HepG2 (cell line): Measurements from ENCODE around the gene LRRC3C. TPM values are rescaled to one million over a fixed set of nuclear protein-coding genes. Genes with fewer than 3 reads are reported as not detected.

Experiments
- GTF3A ChIP-seq: sonication (generic); formaldehyde crosslinking; conservative IDR thresholded peaks from 2 replicates; pipeline ENCODE4 v1.4.0; 2020; ENCODE audit warnings: mild to moderate bottlenecking, missing genetic modification reagents
- HOXD1 ChIP-seq: sonication (generic); formaldehyde crosslinking; IDR thresholded peaks from 2 replicates; pipeline ENCODE4 v1.5.0; 2020; ENCODE audit warnings: missing genetic modification reagents
- MXD4 ChIP-seq: IDR thresholded peaks from 2 replicates; pipeline ENCODE4 v1.6.1; 2016; ENCODE audit warnings: mild to moderate bottlenecking, missing biosample characterization, missing genetic modification reagents
- NFE2 ChIP-seq: sonication (generic); formaldehyde crosslinking; IDR thresholded peaks from 2 replicates; pipeline ENCODE4 v1.4.0; 2020; ENCODE audit warnings: missing genetic modification reagents
- RAD21 ChIP-seq: fragments of 450-650 bp; formaldehyde crosslinking; IDR thresholded peaks from 2 replicates; pipeline ENCODE4 v1.5.0; 2020; ENCODE audit warnings: mild to moderate bottlenecking
- RAD51 ChIP-seq: fragments of 450-650 bp; IDR thresholded peaks from 2 replicates; pipeline ENCODE4 v1.6.1; 2016; ENCODE audit warnings: borderline replicate concordance
- RARG ChIP-seq: sonication (generic); formaldehyde crosslinking; IDR thresholded peaks from 2 replicates; pipeline ENCODE4 v1.4.0; 2020; ENCODE audit warnings: low read depth, mild to moderate bottlenecking, missing genetic modification reagents
- ZBTB21 ChIP-seq: sonication (generic); formaldehyde crosslinking; IDR thresholded peaks from 2 replicates; pipeline ENCODE4 v1.4.0; 2020; ENCODE audit warnings: missing genetic modification reagents
- ZNF354B ChIP-seq: sonication (generic); formaldehyde crosslinking; IDR thresholded peaks from 2 replicates; pipeline ENCODE4 v1.8.0; 2022; ENCODE audit warnings: mild to moderate bottlenecking, missing genetic modification reagents
- polyA plus RNA-seq, 8 experiments: library from polyadenylated mRNA; depleted of rRNA in 3 of 8; stranded (reverse) in 7 of 8; unstranded in 1 of 8; fragments of >200 nt; fragmentation: Illumina TruSeq in 4 of 8; extraction: Trizol in 4 of 8; gene quantifications; 2 replicates each; pipeline versions ENCODE4 v1.2.1 to v1.2.3, GENCODE V29; 2011 to 2016; ENCODE audit warnings: low read depth in 4 of 8, missing spikeins in 1 of 8, mixed read lengths in 1 of 8; ENCODE audit not compliant: insufficient read depth in 1 of 8
- total RNA-seq, 5 experiments: library from RNA; depleted of rRNA; stranded (reverse); fragments of >200 nt; fragmentation: Illumina TruSeq; extraction: Trizol; gene quantifications; 2 replicates each; pipeline ENCODE4 v1.2.3, GENCODE V29; 2016; ENCODE audit warnings: low read depth in 1 of 5
- TF ChIP-seq, protein P1 (sequence below): sonication (generic); formaldehyde crosslinking; conservative IDR thresholded peaks from 2 replicates; pipeline ENCODE4 v1.4.0; 2020; ENCODE audit warnings: missing genetic modification reagents
- TF ChIP-seq, protein P2 (sequence below): sonication (generic); formaldehyde crosslinking; IDR thresholded peaks from 2 replicates; pipeline ENCODE4 v1.9.0; 2022; ENCODE audit warnings: missing genetic modification reagents, mild to moderate bottlenecking, borderline replicate concordance
- TF ChIP-seq, protein P3 (sequence below): sonication (generic); formaldehyde crosslinking; IDR thresholded peaks from 2 replicates; pipeline ENCODE4 v1.4.0; 2020; ENCODE audit warnings: missing genetic modification reagents
- TF ChIP-seq, protein P4 (sequence below): sonication (generic); formaldehyde crosslinking; conservative IDR thresholded peaks from 2 replicates; pipeline ENCODE4 v1.5.0; 2020; ENCODE audit warnings: missing genetic modification reagents
- TF ChIP-seq, protein P5 (sequence below): sonication (generic); formaldehyde crosslinking; IDR thresholded peaks from 2 replicates; pipeline ENCODE4 v1.9.0; 2021; ENCODE audit warnings: missing genetic modification reagents, borderline replicate concordance
- TF ChIP-seq, protein P6 (sequence below): sonication (generic); formaldehyde crosslinking; IDR thresholded peaks from 2 replicates; pipeline ENCODE4 v1.4.0; 2020; ENCODE audit warnings: mild to moderate bottlenecking, low read depth, missing genetic modification reagents
- TF ChIP-seq, protein P7 (sequence below): sonication (generic); formaldehyde crosslinking; IDR thresholded peaks from 2 replicates; pipeline ENCODE4 v1.8.0; 2022; ENCODE audit warnings: mild to moderate bottlenecking, missing genetic modification reagents, moderate library complexity

LRRC3C gene
- total and polyA plus RNA-seq, 2 of the 13 experiments (the other 11 are each of a cell fraction or from before 2014, with no cell fraction given) = 0.17 TPM; not detected in 1

DNA sequence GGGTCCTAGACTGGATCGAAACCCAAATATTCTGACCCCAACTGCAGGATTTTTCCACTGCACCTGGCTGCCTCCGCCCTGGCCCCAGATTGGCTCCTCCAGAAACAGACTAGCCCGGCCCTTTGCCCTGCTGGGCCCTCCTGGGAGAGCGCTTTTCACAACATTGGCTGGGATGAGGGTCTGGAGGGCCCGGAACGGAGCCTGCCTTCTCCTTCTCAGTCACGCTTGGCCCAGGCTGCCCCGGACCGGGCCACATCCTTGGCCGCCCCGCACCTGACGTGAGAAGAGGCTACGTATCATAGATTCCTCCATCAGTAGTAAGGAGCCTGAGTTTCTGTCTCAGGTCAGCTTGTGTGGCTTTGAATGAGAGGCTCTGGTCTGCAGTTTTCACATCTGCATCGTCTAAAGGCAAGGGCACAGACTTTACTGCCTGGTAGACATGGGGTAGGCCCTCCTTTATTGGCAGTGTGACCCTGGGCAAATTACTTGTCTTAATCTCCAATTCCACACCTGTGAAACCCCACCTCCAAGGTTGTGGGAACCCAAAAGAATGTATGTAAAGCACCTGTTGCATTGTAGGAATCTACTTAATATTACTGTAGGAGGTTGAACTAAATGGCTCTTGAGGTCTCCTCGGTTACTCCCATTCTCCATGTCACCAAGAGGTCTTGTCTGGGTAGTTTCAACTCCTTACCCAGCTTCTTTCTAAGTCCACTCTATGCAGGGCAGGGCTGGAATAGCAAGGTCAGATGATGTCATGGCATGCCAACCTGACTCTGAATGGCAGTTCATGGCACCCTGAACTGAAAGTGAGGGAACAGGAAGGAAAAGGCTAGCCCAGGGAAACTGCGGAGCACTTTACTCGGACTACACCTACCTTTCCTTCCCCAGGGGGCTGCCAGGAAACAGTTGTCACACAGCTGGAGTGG lies 661 bp downstream of the LRRC3C start (continued):
- TF ChIP-seq, protein P1, sequence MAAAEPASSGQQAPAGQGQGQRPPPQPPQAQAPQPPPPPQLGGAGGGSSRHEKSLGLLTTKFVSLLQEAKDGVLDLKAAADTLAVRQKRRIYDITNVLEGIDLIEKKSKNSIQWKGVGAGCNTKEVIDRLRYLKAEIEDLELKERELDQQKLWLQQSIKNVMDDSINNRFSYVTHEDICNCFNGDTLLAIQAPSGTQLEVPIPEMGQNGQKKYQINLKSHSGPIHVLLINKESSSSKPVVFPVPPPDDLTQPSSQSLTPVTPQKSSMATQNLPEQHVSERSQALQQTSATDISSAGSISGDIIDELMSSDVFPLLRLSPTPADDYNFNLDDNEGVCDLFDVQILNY = no peak
- TF ChIP-seq NFE2 (CRISPR knock-in tag) = no peak
- TF ChIP-seq, protein P2, sequence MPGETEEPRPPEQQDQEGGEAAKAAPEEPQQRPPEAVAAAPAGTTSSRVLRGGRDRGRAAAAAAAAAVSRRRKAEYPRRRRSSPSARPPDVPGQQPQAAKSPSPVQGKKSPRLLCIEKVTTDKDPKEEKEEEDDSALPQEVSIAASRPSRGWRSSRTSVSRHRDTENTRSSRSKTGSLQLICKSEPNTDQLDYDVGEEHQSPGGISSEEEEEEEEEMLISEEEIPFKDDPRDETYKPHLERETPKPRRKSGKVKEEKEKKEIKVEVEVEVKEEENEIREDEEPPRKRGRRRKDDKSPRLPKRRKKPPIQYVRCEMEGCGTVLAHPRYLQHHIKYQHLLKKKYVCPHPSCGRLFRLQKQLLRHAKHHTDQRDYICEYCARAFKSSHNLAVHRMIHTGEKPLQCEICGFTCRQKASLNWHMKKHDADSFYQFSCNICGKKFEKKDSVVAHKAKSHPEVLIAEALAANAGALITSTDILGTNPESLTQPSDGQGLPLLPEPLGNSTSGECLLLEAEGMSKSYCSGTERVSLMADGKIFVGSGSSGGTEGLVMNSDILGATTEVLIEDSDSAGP (CRISPR knock-in tag) = peak; percentile 77; the same call in 1 of the 2 replicates
- TF ChIP-seq, protein P3, sequence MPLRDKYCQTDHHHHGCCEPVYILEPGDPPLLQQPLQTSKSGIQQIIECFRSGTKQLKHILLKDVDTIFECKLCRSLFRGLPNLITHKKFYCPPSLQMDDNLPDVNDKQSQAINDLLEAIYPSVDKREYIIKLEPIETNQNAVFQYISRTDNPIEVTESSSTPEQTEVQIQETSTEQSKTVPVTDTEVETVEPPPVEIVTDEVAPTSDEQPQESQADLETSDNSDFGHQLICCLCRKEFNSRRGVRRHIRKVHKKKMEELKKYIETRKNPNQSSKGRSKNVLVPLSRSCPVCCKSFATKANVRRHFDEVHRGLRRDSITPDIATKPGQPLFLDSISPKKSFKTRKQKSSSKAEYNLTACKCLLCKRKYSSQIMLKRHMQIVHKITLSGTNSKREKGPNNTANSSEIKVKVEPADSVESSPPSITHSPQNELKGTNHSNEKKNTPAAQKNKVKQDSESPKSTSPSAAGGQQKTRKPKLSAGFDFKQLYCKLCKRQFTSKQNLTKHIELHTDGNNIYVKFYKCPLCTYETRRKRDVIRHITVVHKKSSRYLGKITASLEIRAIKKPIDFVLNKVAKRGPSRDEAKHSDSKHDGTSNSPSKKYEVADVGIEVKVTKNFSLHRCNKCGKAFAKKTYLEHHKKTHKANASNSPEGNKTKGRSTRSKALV (CRISPR knock-in tag) = no peak; the same call in 1 of the 2 replicates
- TF ChIP-seq RAD51 = no peak
- TF ChIP-seq RARG (CRISPR knock-in tag) = no peak
- no peak for TF ChIP-seq RAD21 (CRISPR knock-in tag)
- TF ChIP-seq, protein P4, sequence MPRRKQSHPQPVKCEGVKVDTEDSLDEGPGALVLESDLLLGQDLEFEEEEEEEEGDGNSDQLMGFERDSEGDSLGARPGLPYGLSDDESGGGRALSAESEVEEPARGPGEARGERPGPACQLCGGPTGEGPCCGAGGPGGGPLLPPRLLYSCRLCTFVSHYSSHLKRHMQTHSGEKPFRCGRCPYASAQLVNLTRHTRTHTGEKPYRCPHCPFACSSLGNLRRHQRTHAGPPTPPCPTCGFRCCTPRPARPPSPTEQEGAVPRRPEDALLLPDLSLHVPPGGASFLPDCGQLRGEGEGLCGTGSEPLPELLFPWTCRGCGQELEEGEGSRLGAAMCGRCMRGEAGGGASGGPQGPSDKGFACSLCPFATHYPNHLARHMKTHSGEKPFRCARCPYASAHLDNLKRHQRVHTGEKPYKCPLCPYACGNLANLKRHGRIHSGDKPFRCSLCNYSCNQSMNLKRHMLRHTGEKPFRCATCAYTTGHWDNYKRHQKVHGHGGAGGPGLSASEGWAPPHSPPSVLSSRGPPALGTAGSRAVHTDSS (CRISPR knock-in tag) = no peak
- no peak for TF ChIP-seq MXD4 (CRISPR knock-in tag)
- TF ChIP-seq, protein P5, sequence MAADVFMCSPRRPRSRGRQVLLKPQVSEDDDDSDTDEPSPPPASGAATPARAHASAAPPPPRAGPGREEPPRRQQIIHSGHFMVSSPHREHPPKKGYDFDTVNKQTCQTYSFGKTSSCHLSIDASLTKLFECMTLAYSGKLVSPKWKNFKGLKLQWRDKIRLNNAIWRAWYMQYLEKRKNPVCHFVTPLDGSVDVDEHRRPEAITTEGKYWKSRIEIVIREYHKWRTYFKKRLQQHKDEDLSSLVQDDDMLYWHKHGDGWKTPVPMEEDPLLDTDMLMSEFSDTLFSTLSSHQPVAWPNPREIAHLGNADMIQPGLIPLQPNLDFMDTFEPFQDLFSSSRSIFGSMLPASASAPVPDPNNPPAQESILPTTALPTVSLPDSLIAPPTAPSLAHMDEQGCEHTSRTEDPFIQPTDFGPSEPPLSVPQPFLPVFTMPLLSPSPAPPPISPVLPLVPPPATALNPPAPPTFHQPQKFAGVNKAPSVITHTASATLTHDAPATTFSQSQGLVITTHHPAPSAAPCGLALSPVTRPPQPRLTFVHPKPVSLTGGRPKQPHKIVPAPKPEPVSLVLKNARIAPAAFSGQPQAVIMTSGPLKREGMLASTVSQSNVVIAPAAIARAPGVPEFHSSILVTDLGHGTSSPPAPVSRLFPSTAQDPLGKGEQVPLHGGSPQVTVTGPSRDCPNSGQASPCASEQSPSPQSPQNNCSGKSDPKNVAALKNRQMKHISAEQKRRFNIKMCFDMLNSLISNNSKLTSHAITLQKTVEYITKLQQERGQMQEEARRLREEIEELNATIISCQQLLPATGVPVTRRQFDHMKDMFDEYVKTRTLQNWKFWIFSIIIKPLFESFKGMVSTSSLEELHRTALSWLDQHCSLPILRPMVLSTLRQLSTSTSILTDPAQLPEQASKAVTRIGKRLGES (CRISPR knock-in tag) = no peak
- TF ChIP-seq GTF3A = no peak
- TF ChIP-seq, protein P6, sequence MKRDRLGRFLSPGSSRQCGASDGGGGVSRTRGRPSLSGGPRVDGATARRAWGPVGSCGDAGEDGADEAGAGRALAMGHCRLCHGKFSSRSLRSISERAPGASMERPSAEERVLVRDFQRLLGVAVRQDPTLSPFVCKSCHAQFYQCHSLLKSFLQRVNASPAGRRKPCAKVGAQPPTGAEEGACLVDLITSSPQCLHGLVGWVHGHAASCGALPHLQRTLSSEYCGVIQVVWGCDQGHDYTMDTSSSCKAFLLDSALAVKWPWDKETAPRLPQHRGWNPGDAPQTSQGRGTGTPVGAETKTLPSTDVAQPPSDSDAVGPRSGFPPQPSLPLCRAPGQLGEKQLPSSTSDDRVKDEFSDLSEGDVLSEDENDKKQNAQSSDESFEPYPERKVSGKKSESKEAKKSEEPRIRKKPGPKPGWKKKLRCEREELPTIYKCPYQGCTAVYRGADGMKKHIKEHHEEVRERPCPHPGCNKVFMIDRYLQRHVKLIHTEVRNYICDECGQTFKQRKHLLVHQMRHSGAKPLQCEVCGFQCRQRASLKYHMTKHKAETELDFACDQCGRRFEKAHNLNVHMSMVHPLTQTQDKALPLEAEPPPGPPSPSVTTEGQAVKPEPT = no peak
- no peak for TF ChIP-seq ZNF354B (CRISPR knock-in tag)
- TF ChIP-seq, protein P7, sequence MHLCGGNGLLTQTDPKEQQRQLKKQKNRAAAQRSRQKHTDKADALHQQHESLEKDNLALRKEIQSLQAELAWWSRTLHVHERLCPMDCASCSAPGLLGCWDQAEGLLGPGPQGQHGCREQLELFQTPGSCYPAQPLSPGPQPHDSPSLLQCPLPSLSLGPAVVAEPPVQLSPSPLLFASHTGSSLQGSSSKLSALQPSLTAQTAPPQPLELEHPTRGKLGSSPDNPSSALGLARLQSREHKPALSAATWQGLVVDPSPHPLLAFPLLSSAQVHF = no peak
- TF ChIP-seq HOXD1 (CRISPR knock-in tag) = no peak
- TF ChIP-seq ZBTB21 (CRISPR knock-in tag) = no peak
